GM18505 (cell line): ENCODE measurements around the gene DDX10.
"Not testable (repeated sequence)": the region's sequence is repeated elsewhere in the genome, so short reads cannot be mapped to it uniquely, and the experiment has no call there.

Source experiments
- ATAC-seq: cut with Tn5 transposase; IDR thresholded peaks from one replicate; pipeline ENCODE4 v1.9.1; 2021; ENCODE audit not compliant: unreplicated experiment
- POLR2A ChIP-seq: IDR thresholded peaks from 4 replicates; pipeline ENCODE4 v1.6.1; 2011; ENCODE audit warnings: borderline replicate concordance; ENCODE audit not compliant: insufficient read depth, insufficient read length; ENCODE audit errors: extremely low read depth

The DDX10 gene

GRCh38 chr11:108715239-108715638 is 50.4 kb downstream of the DDX10 start:
- ATAC-seq = no peak
- no peak for TF ChIP-seq POLR2A

- no peak for TF ChIP-seq POLR2A
- no peak for ATAC-seq
Measured at GRCh38 chr11:108718466-108718865, 53.6 kb downstream of the DDX10 start.

- ATAC-seq = no peak
- TF ChIP-seq POLR2A = no peak
Measured at GRCh38 chr11:108724974-108725689, 60.3 kb downstream of the DDX10 start.

GRCh38 chr11:108726077-108726800 is 61.4 kb downstream of the DDX10 start:
- no peak for TF ChIP-seq POLR2A
- no peak for ATAC-seq

GRCh38 chr11:108727665-108728064 is 62.8 kb downstream of the DDX10 start:
- peak; percentile 37 for ATAC-seq

GRCh38 chr11:108729227-108729871 is 64.5 kb downstream of the DDX10 start:
- no peak for ATAC-seq
- no peak for TF ChIP-seq POLR2A

More at GRCh38 chr11:108727665-108728064, 62.8 kb downstream of the DDX10 start:
- TF ChIP-seq POLR2A = no peak

GRCh38 chr11:108732395-108732794 is 67.5 kb downstream of the DDX10 start:
- TF ChIP-seq POLR2A = no peak
- ATAC-seq = no peak

- no peak for TF ChIP-seq POLR2A
- ATAC-seq = peak; percentile 92
Measured at GRCh38 chr11:108733479-108734116, 68.7 kb downstream of the DDX10 start.

GRCh38 chr11:108734283-108734682 is 69.4 kb downstream of the DDX10 start:
- no peak for TF ChIP-seq POLR2A
- no peak for ATAC-seq

- no peak for ATAC-seq
- TF ChIP-seq POLR2A = no peak
Measured at GRCh38 chr11:108734956-108735559, 70.2 kb downstream of the DDX10 start.

GRCh38 chr11:108740132-108740531 is 75.3 kb downstream of the DDX10 start:
- ATAC-seq = not testable (repeated sequence)

- ATAC-seq = no peak
- TF ChIP-seq POLR2A = no peak
Measured at GRCh38 chr11:108743851-108744250, 79.0 kb downstream of the DDX10 start.

GRCh38 chr11:108748968-108749367 is 84.1 kb downstream of the DDX10 start:
- ATAC-seq = no peak
- no peak for TF ChIP-seq POLR2A
